Measurements from ENCODE around the gene TOM1L2.

DNA sequence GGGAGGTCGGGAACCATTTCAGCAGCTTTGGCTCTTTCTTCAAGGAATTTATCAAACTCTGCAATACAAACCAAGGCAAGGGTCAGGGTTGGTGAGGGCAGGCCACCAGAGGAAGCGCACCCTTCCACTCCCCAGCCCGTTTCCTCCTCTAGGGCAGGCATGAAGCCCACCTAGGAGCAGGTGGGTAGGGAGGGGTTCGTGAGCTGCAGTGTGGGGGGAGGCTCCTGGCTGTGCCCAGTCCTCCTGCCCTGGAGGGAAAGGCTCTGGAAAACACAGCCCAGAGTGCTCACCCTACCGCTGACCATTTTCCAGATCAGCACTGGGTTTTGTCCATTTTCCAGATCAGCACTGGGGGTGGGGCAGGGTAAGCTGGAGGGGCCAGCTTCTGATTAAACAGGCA lies 124.5 kb downstream of the TOM1L2 start:
- TF ChIP-seq RAD21 (IDR thresholded peaks at IDR 0.05; ENCODE audit: low read depth) = no peak
- TF ChIP-seq FOXM1 (IDR thresholded peaks at IDR 0.05; ENCODE audit: borderline replicate concordance, low read depth) = no peak
- TF ChIP-seq, protein P1, sequence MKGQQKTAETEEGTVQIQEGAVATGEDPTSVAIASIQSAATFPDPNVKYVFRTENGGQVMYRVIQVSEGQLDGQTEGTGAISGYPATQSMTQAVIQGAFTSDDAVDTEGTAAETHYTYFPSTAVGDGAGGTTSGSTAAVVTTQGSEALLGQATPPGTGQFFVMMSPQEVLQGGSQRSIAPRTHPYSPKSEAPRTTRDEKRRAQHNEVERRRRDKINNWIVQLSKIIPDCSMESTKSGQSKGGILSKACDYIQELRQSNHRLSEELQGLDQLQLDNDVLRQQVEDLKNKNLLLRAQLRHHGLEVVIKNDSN (IDR thresholded peaks at IDR 0.05) = no peak
- no peak for TF ChIP-seq TCF12 (IDR thresholded peaks at IDR 0.05; ENCODE audit: low read depth)
- TF ChIP-seq EP300 (IDR thresholded peaks at IDR 0.05; ENCODE audit: borderline replicate concordance) = no peak
- TF ChIP-seq, protein P2, sequence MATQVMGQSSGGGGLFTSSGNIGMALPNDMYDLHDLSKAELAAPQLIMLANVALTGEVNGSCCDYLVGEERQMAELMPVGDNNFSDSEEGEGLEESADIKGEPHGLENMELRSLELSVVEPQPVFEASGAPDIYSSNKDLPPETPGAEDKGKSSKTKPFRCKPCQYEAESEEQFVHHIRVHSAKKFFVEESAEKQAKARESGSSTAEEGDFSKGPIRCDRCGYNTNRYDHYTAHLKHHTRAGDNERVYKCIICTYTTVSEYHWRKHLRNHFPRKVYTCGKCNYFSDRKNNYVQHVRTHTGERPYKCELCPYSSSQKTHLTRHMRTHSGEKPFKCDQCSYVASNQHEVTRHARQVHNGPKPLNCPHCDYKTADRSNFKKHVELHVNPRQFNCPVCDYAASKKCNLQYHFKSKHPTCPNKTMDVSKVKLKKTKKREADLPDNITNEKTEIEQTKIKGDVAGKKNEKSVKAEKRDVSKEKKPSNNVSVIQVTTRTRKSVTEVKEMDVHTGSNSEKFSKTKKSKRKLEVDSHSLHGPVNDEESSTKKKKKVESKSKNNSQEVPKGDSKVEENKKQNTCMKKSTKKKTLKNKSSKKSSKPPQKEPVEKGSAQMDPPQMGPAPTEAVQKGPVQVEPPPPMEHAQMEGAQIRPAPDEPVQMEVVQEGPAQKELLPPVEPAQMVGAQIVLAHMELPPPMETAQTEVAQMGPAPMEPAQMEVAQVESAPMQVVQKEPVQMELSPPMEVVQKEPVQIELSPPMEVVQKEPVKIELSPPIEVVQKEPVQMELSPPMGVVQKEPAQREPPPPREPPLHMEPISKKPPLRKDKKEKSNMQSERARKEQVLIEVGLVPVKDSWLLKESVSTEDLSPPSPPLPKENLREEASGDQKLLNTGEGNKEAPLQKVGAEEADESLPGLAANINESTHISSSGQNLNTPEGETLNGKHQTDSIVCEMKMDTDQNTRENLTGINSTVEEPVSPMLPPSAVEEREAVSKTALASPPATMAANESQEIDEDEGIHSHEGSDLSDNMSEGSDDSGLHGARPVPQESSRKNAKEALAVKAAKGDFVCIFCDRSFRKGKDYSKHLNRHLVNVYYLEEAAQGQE (IDR thresholded peaks at IDR 0.05; ENCODE audit: low read depth) = no peak
- no peak for TF ChIP-seq YY1 (IDR thresholded peaks at IDR 0.05; ENCODE audit: low read depth)
- no peak for TF ChIP-seq CEBPB (IDR thresholded peaks at IDR 0.05)
- TF ChIP-seq TAF1 (IDR thresholded peaks at IDR 0.05; ENCODE audit: low read depth) = no peak
- TF ChIP-seq, protein P3, sequence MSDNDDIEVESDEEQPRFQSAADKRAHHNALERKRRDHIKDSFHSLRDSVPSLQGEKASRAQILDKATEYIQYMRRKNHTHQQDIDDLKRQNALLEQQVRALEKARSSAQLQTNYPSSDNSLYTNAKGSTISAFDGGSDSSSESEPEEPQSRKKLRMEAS (IDR thresholded peaks at IDR 0.05) = no peak

All from Ishikawa (cell line).